ENCODE measurements around the gene PALM2AKAP2. TPM values are rescaled to one million over a fixed set of nuclear protein-coding genes. Genes with fewer than 3 reads are reported as not detected.

Gene PALM2AKAP2
- total RNA-seq, 1 experiment from 2014 or later = 2.1 TPM

DNA sequence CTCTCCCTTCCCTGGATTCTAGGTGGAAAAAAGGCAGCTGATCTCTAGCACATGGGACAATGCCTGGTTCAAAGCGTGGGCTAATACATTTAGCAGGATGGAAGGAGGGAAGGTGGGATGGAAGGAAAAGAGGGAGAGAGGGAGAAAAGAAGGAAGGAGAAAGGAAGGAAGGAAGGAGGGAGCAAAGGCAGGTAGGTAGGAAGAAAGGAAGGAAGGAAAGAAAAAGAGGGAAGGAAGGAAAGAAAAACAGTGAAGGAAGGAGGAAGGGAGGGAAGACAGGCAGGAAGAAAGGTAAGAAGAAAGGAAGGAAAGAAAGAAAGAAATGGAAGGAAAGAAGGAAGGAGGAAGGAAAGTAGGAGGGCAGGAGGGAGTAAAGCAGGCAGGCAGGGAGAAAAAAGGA is 12.2 kb upstream of the PALM2AKAP2 start:
- H3K4me3 ChIP-seq = no peak overlapping the region
- H3K27ac ChIP-seq = no peak overlapping the region
- intact Hi-C loops (cut with micrococcal nuclease; ENCODE audit: unreplicated experiment) = no loop called here
- H3K4me2 ChIP-seq = no peak overlapping the region
- ChIA-PET POLR2A (ENCODE audit: unreplicated experiment) (no interaction called here), CTCF (no interaction called here)
- H3K79me2 ChIP-seq (ENCODE audit: low read depth) = no peaks in the 10 kb centered on the region
- H3K4me1 ChIP-seq (replicated peaks; ENCODE audit: insufficient read depth) = peaks cover 31% of the 10 kb centered on the region
- no peak for TF ChIP-seq EZH2 (IDR thresholded peaks at IDR 0.05; ENCODE audit: low read depth)
- TF ChIP-seq, protein P1, sequence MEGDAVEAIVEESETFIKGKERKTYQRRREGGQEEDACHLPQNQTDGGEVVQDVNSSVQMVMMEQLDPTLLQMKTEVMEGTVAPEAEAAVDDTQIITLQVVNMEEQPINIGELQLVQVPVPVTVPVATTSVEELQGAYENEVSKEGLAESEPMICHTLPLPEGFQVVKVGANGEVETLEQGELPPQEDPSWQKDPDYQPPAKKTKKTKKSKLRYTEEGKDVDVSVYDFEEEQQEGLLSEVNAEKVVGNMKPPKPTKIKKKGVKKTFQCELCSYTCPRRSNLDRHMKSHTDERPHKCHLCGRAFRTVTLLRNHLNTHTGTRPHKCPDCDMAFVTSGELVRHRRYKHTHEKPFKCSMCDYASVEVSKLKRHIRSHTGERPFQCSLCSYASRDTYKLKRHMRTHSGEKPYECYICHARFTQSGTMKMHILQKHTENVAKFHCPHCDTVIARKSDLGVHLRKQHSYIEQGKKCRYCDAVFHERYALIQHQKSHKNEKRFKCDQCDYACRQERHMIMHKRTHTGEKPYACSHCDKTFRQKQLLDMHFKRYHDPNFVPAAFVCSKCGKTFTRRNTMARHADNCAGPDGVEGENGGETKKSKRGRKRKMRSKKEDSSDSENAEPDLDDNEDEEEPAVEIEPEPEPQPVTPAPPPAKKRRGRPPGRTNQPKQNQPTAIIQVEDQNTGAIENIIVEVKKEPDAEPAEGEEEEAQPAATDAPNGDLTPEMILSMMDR (conservative IDR thresholded peaks at IDR 0.05) = no peak
- H3K36me3 ChIP-seq (ENCODE audit: low read depth) = no peaks in the 10 kb centered on the region
- DNase-seq = no peak
- no peak overlapping the region for H2AFZ ChIP-seq
- no peaks in the 10 kb centered on the region for H4K20me1 ChIP-seq (ENCODE audit: insufficient read depth)
- H3K27me3 ChIP-seq (ENCODE audit: insufficient read depth, low read depth) = no peaks in the 10 kb centered on the region
- H3F3A ChIP-seq (ENCODE audit: insufficient read depth, low read depth) = peaks cover 14% of the 10 kb centered on the region; the same call in 1 of the 2 replicates
- H3K9me3 ChIP-seq (ENCODE audit: insufficient read depth, low read depth) = no peaks in the 10 kb centered on the region
- BruUV-seq (replicated peaks) = no TSS peak
- no peaks in the 10 kb centered on the region for H3K9me2 ChIP-seq (ENCODE audit: insufficient read depth)

DNA sequence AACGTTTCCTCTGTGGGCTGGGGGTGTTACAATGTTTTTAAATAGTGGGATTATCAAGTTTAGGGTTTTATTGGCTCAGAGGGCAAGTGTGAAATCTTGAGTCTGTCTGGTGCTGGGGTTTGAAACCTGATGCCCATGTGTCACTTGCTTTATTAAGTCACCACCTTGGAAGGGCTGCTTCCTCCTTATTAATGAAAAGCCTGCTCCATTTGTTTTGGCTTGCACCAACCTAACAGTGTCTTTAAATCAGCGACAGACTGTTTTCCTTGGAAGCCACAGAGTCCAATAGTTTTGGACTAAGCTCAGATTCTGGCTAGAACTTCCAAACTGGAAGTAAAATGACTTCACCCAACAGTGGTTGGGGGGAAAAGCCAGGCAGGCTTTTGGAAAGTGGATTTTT is 10.7 kb upstream of the PALM2AKAP2 start:
- H3K4me1 ChIP-seq (replicated peaks; ENCODE audit: insufficient read depth) = peaks cover 31% of the 10 kb centered on the region
- no peaks in the 10 kb centered on the region for H3K79me2 ChIP-seq (ENCODE audit: low read depth)
- ChIA-PET POLR2A (ENCODE audit: unreplicated experiment) (interaction anchor here (0.6 kb wide), 1 partner anchor 551 kb away, joined by 6 read pairs; no protein-coding TSS in a partner anchor), CTCF (no interaction called here)
- H3K27ac ChIP-seq = no peak overlapping the region
- no peaks in the 10 kb centered on the region for H4K20me1 ChIP-seq (ENCODE audit: insufficient read depth)
- H3K27me3 ChIP-seq (ENCODE audit: insufficient read depth, low read depth) = no peaks in the 10 kb centered on the region
- H3K4me3 ChIP-seq = no peak overlapping the region
- H3K9me2 ChIP-seq (ENCODE audit: insufficient read depth) = no peaks in the 10 kb centered on the region
- no TSS peak for BruUV-seq (replicated peaks)
- H3K4me2 ChIP-seq = peak overlapping the region; percentile 38; the same call in 1 of the 2 replicates
- H3K36me3 ChIP-seq (ENCODE audit: low read depth) = no peaks in the 10 kb centered on the region
- no peaks in the 10 kb centered on the region for H3K9me3 ChIP-seq (ENCODE audit: insufficient read depth, low read depth)
- DNase-seq = peak in 1 of 2 experiments; percentile 48
- no peak for TF ChIP-seq EZH2 (IDR thresholded peaks at IDR 0.05; ENCODE audit: low read depth)
- TF ChIP-seq, protein P1 (conservative IDR thresholded peaks at IDR 0.05) = no peak
- peaks cover 14% of the 10 kb centered on the region; the same call in 1 of the 2 replicates for H3F3A ChIP-seq (ENCODE audit: insufficient read depth, low read depth)
- H2AFZ ChIP-seq = no peak overlapping the region
- intact Hi-C loops (cut with micrococcal nuclease; ENCODE audit: unreplicated experiment) = no loop called here

DNA sequence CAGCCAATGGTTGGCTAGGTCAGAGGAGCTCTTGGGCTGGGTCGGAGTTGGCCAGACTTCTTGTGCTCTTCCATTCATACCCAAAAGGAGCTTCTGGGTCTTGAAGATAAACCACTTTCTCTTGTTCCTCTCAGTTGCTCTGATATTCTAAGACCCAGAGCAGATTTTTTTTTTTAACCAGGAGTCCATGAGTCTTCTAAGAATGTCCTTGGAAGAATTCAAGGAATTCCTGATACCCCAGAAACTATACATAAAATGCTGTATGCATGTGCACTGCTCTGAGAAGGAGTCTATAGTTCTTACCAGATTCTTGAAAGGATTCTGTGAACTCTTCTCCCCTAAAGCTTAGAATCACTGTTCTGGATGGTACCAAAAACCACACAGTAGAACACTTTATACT is 9.9 kb upstream of the PALM2AKAP2 start:
- Histone ChIP-seq H3K4me3 (no peak overlapping the region), H2AFZ (no peak overlapping the region), H3K79me2 (ENCODE audit: low read depth) (no peaks in the 10 kb centered on the region), H3K36me3 (ENCODE audit: low read depth) (no peaks in the 10 kb centered on the region), H3K4me1 (replicated peaks; ENCODE audit: insufficient read depth) (peaks cover 31% of the 10 kb centered on the region), H3K4me2 (no peak overlapping the region), H3K9me3 (ENCODE audit: insufficient read depth, low read depth) (no peaks in the 10 kb centered on the region), H3K27ac (no peak overlapping the region), H3K9me2 (ENCODE audit: insufficient read depth) (no peaks in the 10 kb centered on the region), H4K20me1 (ENCODE audit: insufficient read depth) (no peaks in the 10 kb centered on the region), H3F3A (ENCODE audit: insufficient read depth, low read depth) (peaks cover 14% of the 10 kb centered on the region; the same call in 1 of the 2 replicates), H3K27me3 (ENCODE audit: insufficient read depth, low read depth) (no peaks in the 10 kb centered on the region)
- no peak for TF ChIP-seq EZH2 (IDR thresholded peaks at IDR 0.05; ENCODE audit: low read depth)
- TF ChIP-seq, protein P1 (conservative IDR thresholded peaks at IDR 0.05) = no peak
- ChIA-PET CTCF (no interaction called here), POLR2A (ENCODE audit: unreplicated experiment) (interaction anchor here (0.8 kb wide), 1 partner anchor 1589 kb away, joined by 8 read pairs; no protein-coding TSS in a partner anchor)
- BruUV-seq (replicated peaks) = no TSS peak
- intact Hi-C loops (cut with micrococcal nuclease; ENCODE audit: unreplicated experiment) = loop anchor here (5.0 kb wide), 1 partner anchor 53 kb away; no protein-coding TSS in a partner anchor
- no peak for DNase-seq
